Uterus (tissue), 4 donors: ENCODE measurements around the gene ADARB1. TPM values are rescaled to one million over a fixed set of nuclear protein-coding genes. Genes with fewer than 3 reads are reported as not detected.

Source experiments
- DNase-seq, 2 donors: peaks; one replicate each; pipeline ENCODE4 v3.0.0-alpha.2; 2019 to 2020
- H3K27ac ChIP-seq, 2 donors: fragments of 200-600 bp; sonication (generic); 1 replicate in 1 of 2; 2 replicates in 1 of 2; pipeline ENCODE4 v1.5.1; 2016 to 2018
- H3K27me3 ChIP-seq, 2 donors: fragments of 200-600 bp; sonication (generic); one replicate each; pipeline ENCODE4 v1.5.1; 2018 to 2019; ENCODE audit warnings: control low read depth in 1 of 2
- H3K36me3 ChIP-seq, 2 donors: fragments of 200-600 bp; sonication (generic); one replicate each; pipeline ENCODE4 v1.5.1; 2019; ENCODE audit warnings: control low read depth in 1 of 2
- H3K4me1 ChIP-seq, 2 donors: fragments of 200-600 bp; sonication (generic); one replicate each; pipeline ENCODE4 v1.5.1; 2018 to 2019; ENCODE audit warnings: control low read depth in 1 of 2
- H3K4me3 ChIP-seq, 2 donors: fragments of 200-600 bp; sonication (generic); 1 replicate in 1 of 2; 2 replicates in 1 of 2; pipeline ENCODE4 v1.5.1; 2018 to 2019; ENCODE audit warnings: mild to moderate bottlenecking in 1 of 2
- H3K9me3 ChIP-seq, 2 donors: fragments of 200-600 bp; sonication (generic); one replicate each; pipeline ENCODE4 v1.5.1; 2019; ENCODE audit warnings: control low read depth in 1 of 2
- POLR2A ChIP-seq, 2 donors: fragments of 450-650 bp; IDR thresholded peaks; one replicate each; pipeline ENCODE4 v1.6.1; 2016; ENCODE audit warnings: antibody characterized with exemption in 2 of 2, mild to moderate bottlenecking in 1 of 2, moderate library complexity in 1 of 2
- intact Hi-C: fragments of 100-400 bp; cut with DNase I; formaldehyde crosslinking; loops from one replicate; pipeline ENCODE4 v1.15.1; 2023; ENCODE audit warnings: low total_unique reads
- total RNA-seq, 4 donors: library from RNA; depleted of rRNA in 3 of 4; stranded (reverse); fragments of >200 nt in 3 of 4; gene quantifications; one replicate each; pipeline versions ENCODE4 v1.1.0 to v1.2.4, GENCODE V29; 2014 to 2023
- TF ChIP-seq, protein P1 (sequence below), 4 experiments: fragments of 200-600 bp in 2 of 4; fragments of 450-650 bp in 2 of 4; sonication (generic) in 2 of 4; IDR thresholded peaks; one replicate each; pipeline ENCODE4 v1.5.1; 2016 to 2019; ENCODE audit warnings: antibody characterized with exemption in 4 of 4, mild to moderate bottlenecking in 2 of 4, moderate library complexity in 1 of 4
- donor health status: DM: yes; HTN: yes; CAD: no.

ADARB1 gene
- total RNA-seq, 4 donors from 2014 or later, result 21.8 to 69.6 (median 43.3) TPM

DNA sequence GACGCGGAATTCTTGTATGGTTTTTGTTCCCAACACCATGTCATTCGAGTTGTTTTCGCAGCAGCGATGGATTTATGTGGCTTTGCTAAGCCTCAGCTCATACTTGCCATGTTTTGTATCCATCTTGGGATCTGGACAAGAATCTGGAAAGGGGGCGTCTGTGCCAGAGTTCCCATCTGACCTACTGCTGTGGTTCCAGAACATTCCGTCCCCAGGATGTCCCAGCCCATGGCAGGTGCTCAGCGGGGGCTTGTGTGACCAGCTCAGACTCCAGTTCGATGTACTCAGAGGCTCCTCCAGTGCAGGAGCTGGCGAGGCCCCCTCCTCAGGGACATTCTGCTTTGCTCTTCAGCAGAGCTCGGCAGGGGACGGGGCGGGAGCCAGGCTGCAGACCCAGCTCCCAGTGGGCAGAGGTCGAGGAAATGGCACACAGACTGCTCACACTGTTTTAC, 24.0 kb upstream of the ADARB1 start:
- H3K27ac ChIP-seq, result no peak overlapping the region
- intact Hi-C loops, result no loop called here

GRCh38 chr21:45050797-45051489, 23.4 kb upstream of the ADARB1 start:
- H3K27ac ChIP-seq, result no peak overlapping the region
- intact Hi-C loops, result no loop called here
- DNase-seq, result no peak

More for the DNA sequence above, 24.0 kb upstream of the ADARB1 start:
- TF ChIP-seq, protein P1, sequence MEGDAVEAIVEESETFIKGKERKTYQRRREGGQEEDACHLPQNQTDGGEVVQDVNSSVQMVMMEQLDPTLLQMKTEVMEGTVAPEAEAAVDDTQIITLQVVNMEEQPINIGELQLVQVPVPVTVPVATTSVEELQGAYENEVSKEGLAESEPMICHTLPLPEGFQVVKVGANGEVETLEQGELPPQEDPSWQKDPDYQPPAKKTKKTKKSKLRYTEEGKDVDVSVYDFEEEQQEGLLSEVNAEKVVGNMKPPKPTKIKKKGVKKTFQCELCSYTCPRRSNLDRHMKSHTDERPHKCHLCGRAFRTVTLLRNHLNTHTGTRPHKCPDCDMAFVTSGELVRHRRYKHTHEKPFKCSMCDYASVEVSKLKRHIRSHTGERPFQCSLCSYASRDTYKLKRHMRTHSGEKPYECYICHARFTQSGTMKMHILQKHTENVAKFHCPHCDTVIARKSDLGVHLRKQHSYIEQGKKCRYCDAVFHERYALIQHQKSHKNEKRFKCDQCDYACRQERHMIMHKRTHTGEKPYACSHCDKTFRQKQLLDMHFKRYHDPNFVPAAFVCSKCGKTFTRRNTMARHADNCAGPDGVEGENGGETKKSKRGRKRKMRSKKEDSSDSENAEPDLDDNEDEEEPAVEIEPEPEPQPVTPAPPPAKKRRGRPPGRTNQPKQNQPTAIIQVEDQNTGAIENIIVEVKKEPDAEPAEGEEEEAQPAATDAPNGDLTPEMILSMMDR (IDR thresholded peaks at IDR 0.05), result no peak
- TF ChIP-seq POLR2A (IDR thresholded peaks at IDR 0.05), result no peak
- no peak for DNase-seq
- Histone ChIP-seq H3K9me3 (no peaks in the 10 kb centered on the region), H3K36me3 (no peaks in the 10 kb centered on the region), H3K27me3 (no peaks in the 10 kb centered on the region), H3K4me3 (no peak overlapping the region), H3K4me1 (no peaks in the 10 kb centered on the region)

GRCh38 chr21:45051580-45052434, 22.6 kb upstream of the ADARB1 start:
- intact Hi-C loops, result no loop called here
- H3K27ac ChIP-seq, result no peak overlapping the region

More at GRCh38 chr21:45050797-45051489, 23.4 kb upstream of the ADARB1 start:
- H3K4me1 ChIP-seq, result no peaks in the 10 kb centered on the region
- H3K9me3 ChIP-seq, result no peaks in the 10 kb centered on the region
- TF ChIP-seq POLR2A (IDR thresholded peaks at IDR 0.05), result no peak
- TF ChIP-seq, protein P1 (IDR thresholded peaks at IDR 0.05), result no peak
- no peaks in the 10 kb centered on the region for H3K27me3 ChIP-seq
- H3K36me3 ChIP-seq, result no peaks in the 10 kb centered on the region
- no peak overlapping the region for H3K4me3 ChIP-seq

GRCh38 chr21:45052960-45053359, 21.4 kb upstream of the ADARB1 start:
- no peak for DNase-seq
- TF ChIP-seq, protein P1 (IDR thresholded peaks at IDR 0.05), result no peak
- no peak for TF ChIP-seq POLR2A (IDR thresholded peaks at IDR 0.05)
- Histone ChIP-seq H3K27ac (no peak overlapping the region), H3K27me3 (no peaks in the 10 kb centered on the region), H3K4me1 (no peaks in the 10 kb centered on the region), H3K4me3 (no peak overlapping the region), H3K36me3 (no peaks in the 10 kb centered on the region), H3K9me3 (no peaks in the 10 kb centered on the region)
- intact Hi-C loops, result no loop called here

More at GRCh38 chr21:45051580-45052434, 22.6 kb upstream of the ADARB1 start:
- Histone ChIP-seq H3K9me3 (no peaks in the 10 kb centered on the region), H3K36me3 (no peaks in the 10 kb centered on the region), H3K27me3 (no peaks in the 10 kb centered on the region), H3K4me1 (no peaks in the 10 kb centered on the region), H3K4me3 (no peak overlapping the region)
- no peak for DNase-seq
- TF ChIP-seq, protein P1 (IDR thresholded peaks at IDR 0.05), result no peak
- no peak for TF ChIP-seq POLR2A (IDR thresholded peaks at IDR 0.05)
